HG02678 (cell line): ENCODE results near the gene UMPS.

ENCODE experiments used
- ATAC-seq: cut with Tn5 transposase; IDR thresholded peaks from one replicate; pipeline ENCODE4 v1.9.1; 2021; ENCODE audit warnings: mild to moderate bottlenecking, moderate library complexity; ENCODE audit not compliant: unreplicated experiment

UMPS gene

GRCh38 chr3:124796477-124796876 is 66.2 kb downstream of the UMPS start:
- no peak for ATAC-seq

GRCh38 chr3:124797426-124797945 is 67.2 kb downstream of the UMPS start:
- no peak for ATAC-seq
